GM18511 (cell line): ENCODE measurements around the gene ZSCAN18.

Experiments
- ATAC-seq: cut with Tn5 transposase; IDR thresholded peaks from one replicate; pipeline ENCODE4 v1.9.1; 2021; ENCODE audit warnings: mild to moderate bottlenecking, moderate library complexity; ENCODE audit not compliant: unreplicated experiment

ZSCAN18 gene

GRCh38 chr19:58086825-58087710, 11.0 kb downstream of the ZSCAN18 start:
- ATAC-seq, result no peak

GRCh38 chr19:58085348-58085875, 12.6 kb downstream of the ZSCAN18 start:
- ATAC-seq, result no peak

- no peak for ATAC-seq
These were observed 13.3 kb downstream of the ZSCAN18 start for GRCh38 chr19:58084596-58085347.

- ATAC-seq, result no peak
These were observed 15.0 kb downstream of the ZSCAN18 start for GRCh38 chr19:58083021-58083420.

- ATAC-seq, result no peak
These were observed 18.2 kb downstream of the ZSCAN18 start for GRCh38 chr19:58079792-58080191.

GRCh38 chr19:58067240-58067912, 30.7 kb downstream of the ZSCAN18 start:
- no peak for ATAC-seq

GRCh38 chr19:58063712-58064111, 34.3 kb downstream of the ZSCAN18 start:
- ATAC-seq, result no peak

GRCh38 chr19:58060231-58060630, 37.8 kb downstream of the ZSCAN18 start:
- ATAC-seq, result no peak

- ATAC-seq, result no peak
These were observed 38.4 kb downstream of the ZSCAN18 start for GRCh38 chr19:58059671-58060078.

- ATAC-seq, result no peak
These were observed 38.9 kb downstream of the ZSCAN18 start, which contains the start of gene ZNF135 for GRCh38 chr19:58059003-58059670. Gene ZNF135 (plus strand): TSS chr19:58059282. CDS start chr19:58060003, 721 bp downstream.

GRCh38 chr19:58058467-58058866, 39.6 kb downstream of the ZSCAN18 start:
- no peak for ATAC-seq

- ATAC-seq, result no peak
These were observed 41.2 kb downstream of the ZSCAN18 start for GRCh38 chr19:58056861-58057260.

GRCh38 chr19:58056261-58056660, 41.8 kb downstream of the ZSCAN18 start:
- no peak for ATAC-seq

GRCh38 chr19:58054901-58055874, 42.8 kb downstream of the ZSCAN18 start:
- no peak for ATAC-seq

- ATAC-seq, result no peak
These were observed 44.4 kb downstream of the ZSCAN18 start for GRCh38 chr19:58053480-58054156.

- no peak for ATAC-seq
These were observed 45.8 kb downstream of the ZSCAN18 start for GRCh38 chr19:58052256-58052655.

GRCh38 chr19:58047672-58048071, 50.4 kb downstream of the ZSCAN18 start:
- no peak for ATAC-seq

- ATAC-seq, result no peak
These were observed 51.2 kb downstream of the ZSCAN18 start for GRCh38 chr19:58046856-58047255.
